Right kidney (tissue), 1 donor: ENCODE data around the gene DYRK4.

ENCODE experiments used
- DNase-seq: peaks from one replicate; pipeline ENCODE4 v3.0.0-alpha.2; 2016

Gene DYRK4

DNA sequence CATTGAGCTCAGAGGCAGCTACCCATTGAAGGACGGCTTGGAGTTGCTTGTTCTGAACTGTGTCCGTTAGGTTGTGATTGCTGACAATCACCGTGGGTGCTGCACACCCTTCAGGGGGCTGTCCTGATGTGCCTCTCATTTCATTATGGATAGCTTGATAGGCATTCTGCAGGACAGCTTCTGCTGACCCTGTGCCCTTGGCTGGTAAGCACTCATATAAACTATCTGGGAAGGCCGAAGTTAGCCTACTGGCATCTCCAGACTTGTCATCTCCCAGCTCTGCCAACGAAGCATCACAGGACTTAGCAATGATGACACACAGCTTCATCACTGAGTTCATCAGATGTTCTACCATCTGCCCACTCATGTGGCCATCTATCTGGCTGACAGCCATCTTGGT lies 64.5 kb downstream of the DYRK4 start:
- DNase-seq = no peak

DNA sequence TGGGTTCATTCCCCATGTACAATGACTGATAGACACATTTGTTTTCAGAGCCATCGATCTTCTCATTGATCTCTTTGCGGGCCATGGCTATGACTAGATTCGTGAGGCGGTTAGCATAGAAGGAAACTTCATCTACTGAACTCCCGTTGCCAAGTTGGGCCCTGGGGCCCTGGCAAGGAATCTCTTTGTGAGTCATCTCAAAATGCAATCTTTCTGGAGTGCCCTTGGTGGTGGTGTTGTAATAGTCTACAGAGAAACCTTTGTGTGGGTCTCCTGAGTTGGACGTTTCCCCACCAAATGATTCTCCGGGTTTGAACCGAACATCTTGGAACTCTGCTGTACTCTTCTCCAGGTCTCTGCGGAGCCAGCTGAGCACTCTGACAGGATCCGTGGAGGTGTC lies 66.4 kb downstream of the DYRK4 start:
- DNase-seq = no peak

DNA sequence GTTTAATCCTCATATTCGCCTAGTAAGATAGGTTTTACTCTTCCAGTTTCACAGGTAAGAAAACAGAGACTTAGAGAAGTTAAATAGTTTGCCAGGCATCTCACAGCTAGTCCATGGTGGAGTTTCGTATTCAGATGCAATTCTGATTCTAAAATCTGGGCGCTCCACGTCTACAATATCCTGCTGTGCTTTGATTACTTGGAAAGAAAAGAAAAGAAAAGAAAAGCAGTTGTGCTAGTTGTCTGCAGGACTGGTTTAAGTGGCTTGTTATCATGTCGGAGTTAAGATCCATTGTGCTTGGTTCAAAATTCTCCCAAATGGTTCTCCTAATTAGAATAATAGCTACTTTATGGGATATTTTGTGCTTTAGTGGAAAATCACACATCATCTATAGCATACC lies 68.3 kb downstream of the DYRK4 start:
- no peak for DNase-seq

DNA sequence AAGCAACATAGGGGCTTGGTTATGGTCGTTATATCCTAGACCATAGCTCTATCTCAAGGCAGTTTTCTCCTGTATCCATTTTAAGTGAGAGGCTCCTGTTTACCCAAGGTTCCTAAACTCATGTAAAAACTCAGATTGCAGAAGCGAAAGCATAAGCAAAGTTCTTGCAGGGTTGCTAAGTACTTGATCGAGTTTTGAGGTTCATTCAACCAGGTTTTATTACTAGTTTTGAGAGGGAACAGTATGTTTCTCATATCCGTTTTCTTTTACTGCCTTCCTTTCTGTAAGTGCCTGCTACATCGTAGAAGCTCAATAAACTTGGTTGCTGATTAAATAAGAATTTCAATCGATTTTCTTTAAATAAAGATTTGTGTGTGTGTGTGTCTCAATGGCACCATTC lies 81.7 kb downstream of the DYRK4 start:
- no peak for DNase-seq

DNA sequence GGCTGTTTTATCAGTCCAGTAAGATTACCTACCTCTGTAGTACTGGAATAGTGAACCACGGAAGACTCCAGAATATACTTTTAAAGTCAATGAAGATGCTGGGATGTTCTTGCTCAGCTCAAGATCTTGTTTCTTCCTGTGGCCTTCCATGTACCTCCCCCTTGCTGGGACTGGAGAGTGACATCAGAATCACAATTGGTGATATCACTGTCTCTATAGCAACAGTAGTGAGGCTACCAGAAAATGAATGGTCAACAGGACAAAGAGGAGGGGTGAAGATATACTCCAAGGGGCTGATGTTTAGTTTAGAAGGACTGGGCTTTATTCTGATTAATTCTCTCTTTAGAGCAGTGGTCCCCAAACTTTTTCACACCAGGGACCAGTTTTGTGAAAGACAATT lies 83.0 kb downstream of the DYRK4 start:
- DNase-seq = no peak

DNA sequence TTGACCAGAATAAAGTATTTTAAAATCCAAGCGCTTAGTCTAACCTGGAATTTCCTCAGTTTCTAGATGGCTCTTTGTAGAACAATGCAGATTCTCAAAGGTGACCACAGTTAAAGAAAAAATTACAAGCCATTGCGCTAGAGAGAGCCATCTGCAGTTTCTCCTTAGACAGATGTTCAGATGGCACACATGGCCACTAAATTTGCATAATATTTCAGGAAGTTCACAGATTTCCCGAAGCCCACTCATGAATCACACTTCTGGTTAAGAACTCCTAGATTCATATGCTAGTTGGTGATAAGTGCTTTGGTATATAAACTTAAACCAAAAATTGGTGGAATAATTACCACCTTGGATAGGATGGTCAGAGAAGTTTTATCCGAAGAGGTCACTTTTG lies 86.1 kb downstream of the DYRK4 start:
- no peak for DNase-seq

DNA sequence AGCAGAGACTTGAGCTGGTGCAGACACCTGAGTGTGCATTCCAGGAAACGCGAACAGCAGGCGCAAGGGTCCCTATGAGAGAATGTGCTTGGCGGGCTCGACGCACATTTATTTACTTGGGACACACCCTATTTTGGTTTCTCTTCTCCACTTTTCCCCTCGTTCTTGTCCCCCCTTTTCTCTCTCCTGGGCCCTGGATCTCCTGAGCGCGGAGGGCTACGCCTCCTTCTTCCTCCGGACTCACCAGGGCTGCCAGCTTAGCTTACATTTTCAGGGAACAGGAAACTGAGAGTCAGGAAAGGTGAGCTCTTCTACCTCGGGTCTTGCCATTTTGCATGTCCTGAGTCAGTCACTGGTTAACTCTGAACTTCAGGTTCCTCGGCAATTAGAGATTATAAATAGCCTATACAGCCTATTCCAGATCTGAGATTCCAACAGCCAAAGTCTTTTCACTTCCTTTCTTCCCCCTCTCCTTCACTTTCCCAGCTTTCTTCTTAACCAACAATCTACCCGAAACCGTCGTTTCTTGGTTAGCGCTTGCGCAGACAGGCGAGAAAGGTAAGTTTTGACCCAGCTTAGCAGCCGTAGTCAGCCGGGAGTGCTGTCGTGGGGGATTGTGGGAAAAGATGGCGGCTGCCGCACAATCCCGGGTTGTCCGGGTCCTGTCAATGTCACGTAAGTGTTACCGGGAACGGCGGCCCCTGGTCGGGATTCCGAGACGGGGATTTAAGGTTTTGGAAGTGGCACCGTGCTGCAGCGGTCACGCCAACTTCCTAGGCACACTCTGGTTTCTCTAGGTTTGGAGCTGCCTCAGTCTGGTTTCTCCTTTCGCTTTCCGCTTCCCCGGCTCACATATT lies 86.7 kb downstream of the DYRK4 start, which contains the start of the genes AKAP3 and NDUFA9:
TSS of gene AKAP3 (minus strand) at position 551 of the 857 bp plus-strand sequence. CDS start 10,855 bp downstream, outside the sequence.
TSS of gene NDUFA9 (plus strand) at position 614 of the 857 bp plus-strand sequence. CDS start at position 627, 13 bp downstream.
- DNase-seq = peak; percentile 89

DNA sequence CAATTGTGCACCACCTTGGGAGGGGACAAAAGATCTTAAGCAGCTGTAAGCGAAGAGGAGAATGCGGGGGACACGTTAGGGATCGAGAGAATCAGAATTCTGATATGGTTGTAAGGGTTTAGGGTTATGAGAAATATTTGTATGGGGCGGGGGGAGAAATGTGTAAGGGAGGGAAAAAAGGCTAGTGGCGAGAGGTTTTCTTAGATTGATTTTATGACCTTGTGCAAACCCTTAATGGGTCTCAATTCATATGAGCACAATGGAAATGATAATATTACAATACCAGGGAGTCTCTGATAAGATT lies 87.3 kb downstream of the DYRK4 start:
- no peak for DNase-seq

DNA sequence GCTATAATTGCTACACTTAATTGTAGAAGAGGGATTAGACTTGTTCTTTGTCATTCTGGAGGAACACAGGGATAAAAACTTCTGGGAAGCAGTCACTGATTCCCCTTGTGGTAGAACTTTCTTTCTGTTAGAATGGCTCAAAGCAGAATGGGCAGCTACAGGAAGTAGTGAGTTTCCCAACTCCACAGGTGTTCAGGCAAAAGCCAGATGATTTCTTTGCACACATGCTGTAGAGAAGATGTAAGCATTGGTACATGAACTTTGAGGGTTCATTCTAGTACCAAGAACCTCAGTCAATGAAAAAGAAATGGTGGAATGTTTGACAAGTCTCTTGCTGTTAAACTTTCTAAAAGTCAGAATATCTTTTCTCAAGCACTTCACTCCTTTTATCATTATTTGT lies 91.2 kb downstream of the DYRK4 start:
- no peak for DNase-seq

DNA sequence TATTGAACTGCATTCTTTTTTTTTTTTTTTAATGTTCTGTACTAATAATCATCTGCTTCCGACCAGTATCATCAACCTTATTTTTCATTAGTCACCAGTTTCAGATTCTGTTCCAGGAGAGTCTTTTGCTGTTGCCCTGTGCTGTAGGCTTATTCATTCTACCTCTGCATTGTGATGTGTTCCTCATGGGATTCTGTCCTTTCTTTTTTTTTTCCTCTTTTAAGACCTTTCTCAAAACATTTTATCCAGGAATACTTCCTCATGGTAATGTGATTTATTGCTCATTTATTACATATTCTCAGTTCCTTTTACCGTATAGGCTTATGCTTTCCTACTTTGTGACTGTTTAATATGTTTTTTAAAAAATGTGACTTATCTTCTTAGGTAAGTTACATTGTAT lies 91.7 kb downstream of the DYRK4 start:
- no peak for DNase-seq
